Activated CD4-positive, alpha-beta T cell treated with anti-CD3 and anti-CD28 coated beads for 24 hours (primary cell): Measurements from ENCODE around the gene MINDY2.
"Not testable (repeated sequence)": the region's sequence is repeated elsewhere in the genome, so short reads cannot be mapped to it uniquely, and the experiment has no call there.

Source experiments
- DNase-seq, 2 donors: peaks; one replicate each; pipeline ENCODE4 v3.0.0-alpha.2; 2020; ENCODE audit warnings: low read depth in 2 of 2

MINDY2 gene

DNA sequence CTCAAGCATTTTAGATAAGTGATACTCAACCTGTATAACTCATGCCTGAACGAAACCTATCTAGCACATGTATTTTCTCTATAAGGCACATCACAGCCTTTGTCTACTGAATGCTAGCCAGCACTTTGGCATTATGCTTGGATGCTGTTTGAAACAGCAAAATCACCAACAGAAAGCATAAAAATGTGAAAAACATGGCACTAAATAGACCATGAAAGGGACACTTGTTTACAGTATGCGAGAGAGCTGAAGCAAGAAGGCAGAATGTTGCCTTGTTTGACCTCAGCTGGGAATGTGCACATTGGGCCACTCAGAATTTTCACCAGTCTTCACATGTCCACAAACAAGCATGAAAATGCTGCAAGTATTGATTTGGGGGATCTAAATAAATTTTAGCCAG is 59.5 kb downstream of the MINDY2 start:
- no peak for DNase-seq

- not testable (repeated sequence) for DNase-seq
Observed at GRCh38 chr15:58833681-58834426, 62.8 kb downstream of the MINDY2 start.

GRCh38 chr15:58839485-58839884 is 68.4 kb downstream of the MINDY2 start:
- DNase-seq: no peak

- no peak for DNase-seq
Observed at GRCh38 chr15:58840048-58840447, 68.9 kb downstream of the MINDY2 start.

- DNase-seq: no peak
Observed at GRCh38 chr15:58842713-58843396, 71.8 kb downstream of the MINDY2 start.

GRCh38 chr15:58851205-58851604 is 80.1 kb downstream of the MINDY2 start:
- not testable (repeated sequence) for DNase-seq

DNA sequence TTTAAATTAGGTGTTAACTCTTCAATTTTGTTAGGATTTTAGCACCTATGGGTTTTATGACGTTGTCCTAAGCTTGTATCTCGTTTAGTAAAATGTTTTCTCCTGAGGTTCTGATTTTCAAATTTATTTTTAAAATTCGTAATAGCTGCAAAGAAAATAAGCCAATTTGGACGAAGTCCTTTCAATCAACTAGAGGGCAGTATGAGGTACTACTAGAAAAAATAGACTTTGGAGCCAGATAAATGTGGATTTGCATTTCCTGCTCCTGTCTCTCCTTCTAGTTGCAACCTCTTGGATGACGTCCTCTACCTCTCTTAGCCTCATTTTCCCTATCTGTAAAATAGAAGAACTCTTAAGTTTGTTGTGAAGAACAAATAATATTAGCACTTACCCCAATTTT is 81.2 kb downstream of the MINDY2 start:
- no peak for DNase-seq

GRCh38 chr15:58854593-58854992 is 83.5 kb downstream of the MINDY2 start:
- DNase-seq: no peak

- no peak for DNase-seq
Observed at GRCh38 chr15:58856086-58856485, 85.0 kb downstream of the MINDY2 start.

DNA sequence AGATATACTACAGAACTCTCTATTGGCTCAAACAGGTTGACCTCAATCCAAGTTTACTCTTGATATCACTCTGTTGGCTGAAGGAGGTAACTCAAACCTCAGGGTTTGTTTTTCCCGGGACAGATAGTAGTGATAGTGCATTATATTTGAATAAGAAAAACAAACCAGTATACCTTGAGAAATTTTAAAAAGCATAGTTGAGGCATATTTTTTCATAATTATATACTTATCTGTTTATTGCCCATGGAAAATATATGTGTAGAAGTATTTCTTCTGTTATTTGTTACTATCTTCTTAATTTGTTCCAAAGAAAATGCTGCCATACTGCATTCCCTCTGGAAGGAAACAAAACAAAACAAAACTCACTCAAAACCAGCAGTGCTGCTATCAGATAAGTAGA is 85.5 kb downstream of the MINDY2 start:
- DNase-seq: not testable (repeated sequence)

DNA sequence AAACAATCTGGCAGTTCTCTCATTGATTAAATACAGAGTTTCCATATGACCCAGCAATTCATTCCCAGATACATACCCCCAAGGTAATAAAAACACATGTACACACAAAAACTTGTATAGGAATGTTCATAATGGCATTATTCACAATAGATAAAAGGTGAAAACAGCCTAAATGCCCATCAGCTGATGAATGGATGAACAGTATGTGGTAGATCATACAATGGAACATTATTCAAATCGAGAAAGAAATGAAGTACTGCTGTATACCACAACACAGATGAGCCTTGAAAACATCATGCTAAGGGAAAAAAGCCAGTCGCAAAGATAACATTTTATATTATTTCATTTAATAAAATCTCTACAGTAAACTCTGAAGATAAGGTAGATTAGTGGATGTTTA is 91.2 kb downstream of the MINDY2 start:
- DNase-seq: no peak

GRCh38 chr15:58864602-58865424 is 93.7 kb downstream of the MINDY2 start:
- DNase-seq: no peak

DNA sequence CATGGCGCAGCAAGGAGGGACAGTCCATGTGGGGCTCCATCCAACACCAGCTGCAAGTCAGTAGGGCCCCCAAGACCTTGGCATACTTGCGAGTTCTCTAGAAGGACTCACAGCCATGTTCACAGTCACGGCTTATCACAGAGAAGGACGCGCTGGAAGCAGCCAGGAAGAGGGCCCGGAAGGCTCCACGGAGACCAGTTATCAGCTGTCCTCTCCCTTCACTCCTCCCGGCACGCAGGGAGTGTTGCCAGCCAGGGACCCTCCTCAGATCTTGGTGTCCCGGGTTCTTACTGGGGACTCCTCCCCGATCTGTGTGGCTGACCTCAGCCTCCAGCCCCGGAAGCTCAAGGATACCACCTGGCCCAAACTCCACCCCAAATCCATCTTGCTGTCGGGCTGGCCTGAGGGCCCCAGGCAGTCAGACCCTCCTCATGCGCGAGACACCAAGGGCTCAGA is 94.4 kb downstream of the MINDY2 start:
- no peak for DNase-seq

- no peak for DNase-seq
Observed at GRCh38 chr15:58867926-58868325, 96.8 kb downstream of the MINDY2 start.

DNA sequence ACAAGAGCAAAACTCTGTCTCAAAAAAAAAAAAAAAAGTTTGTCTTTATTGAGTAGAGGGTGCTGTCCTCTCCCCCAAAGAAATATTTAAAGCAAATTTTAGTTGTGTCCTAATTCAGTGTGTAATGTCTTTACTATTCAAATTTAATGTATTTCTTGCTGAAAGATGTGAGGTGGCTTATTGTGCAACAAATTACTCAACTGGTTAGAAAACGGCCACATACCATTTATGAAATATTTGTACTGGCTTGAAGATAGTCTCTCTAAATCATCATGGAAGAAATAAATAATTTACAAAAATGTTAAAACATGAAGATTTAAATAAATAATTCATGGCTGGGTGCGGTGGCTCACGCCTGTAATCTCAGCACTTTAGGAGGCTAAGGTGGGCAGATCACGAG is 99.3 kb downstream of the MINDY2 start:
- DNase-seq: no peak

- no peak for DNase-seq
Observed at GRCh38 chr15:58873267-58873666, 102.2 kb downstream of the MINDY2 start.

DNA sequence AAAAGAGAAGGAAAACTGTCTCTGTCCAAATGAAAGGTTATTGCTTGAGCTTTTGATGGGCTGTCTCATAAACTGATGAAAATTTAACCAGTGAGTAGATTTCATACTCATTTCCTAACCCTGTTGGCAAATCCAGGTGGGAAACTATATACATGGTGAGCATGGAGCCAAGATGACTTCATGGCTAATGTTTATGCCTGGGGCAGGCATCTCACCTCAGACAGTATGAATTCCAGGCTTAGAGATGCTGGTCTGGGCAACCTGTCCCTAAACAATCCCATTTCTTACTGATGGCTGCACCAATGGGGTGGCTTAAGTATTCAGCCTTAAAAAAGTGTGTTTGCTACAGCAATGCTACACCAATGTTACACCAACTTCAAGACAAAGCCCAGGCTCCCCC is 104.2 kb downstream of the MINDY2 start:
- DNase-seq: no peak

- no peak for DNase-seq
Observed at GRCh38 chr15:58876306-58877106, 105.4 kb downstream of the MINDY2 start.

DNA sequence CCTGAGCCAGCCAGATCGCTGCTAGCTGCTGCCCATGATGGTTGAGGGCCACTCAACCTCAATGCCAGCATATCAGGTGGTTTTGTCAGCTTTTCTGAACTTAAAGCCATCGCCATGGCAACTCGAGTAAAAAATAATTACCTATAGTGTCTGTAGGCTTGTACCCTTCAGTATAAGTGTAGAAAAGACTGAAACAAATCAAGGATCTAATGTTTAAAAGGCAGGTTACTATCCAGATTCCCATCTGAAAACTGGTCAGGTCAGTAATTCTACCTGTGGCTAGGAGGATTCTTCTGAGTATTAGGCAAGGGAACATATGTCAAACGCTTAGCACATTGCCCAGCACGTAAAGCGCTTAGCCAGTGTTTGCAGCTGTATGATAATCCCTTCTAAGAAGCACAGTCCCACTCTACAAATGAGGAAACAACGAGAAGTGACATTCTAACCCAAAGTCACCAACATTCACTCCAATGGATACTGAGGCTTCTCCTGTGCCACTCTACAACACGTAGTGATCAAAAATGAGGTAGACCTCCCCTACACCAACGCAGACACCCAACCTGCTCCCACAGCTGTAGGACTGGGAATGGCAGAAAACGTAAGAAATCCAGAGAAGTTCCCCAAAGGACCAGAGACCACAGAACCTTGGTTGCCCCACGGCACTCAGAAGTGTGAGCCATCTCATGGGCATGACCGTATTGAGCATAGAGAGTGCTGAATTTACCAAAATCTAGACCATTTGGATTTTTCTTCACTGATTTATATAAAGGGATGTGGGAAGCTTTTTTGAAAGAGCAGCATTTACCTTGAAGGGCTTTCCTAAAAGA is 107.1 kb downstream of the MINDY2 start:
- no peak for DNase-seq

DNA sequence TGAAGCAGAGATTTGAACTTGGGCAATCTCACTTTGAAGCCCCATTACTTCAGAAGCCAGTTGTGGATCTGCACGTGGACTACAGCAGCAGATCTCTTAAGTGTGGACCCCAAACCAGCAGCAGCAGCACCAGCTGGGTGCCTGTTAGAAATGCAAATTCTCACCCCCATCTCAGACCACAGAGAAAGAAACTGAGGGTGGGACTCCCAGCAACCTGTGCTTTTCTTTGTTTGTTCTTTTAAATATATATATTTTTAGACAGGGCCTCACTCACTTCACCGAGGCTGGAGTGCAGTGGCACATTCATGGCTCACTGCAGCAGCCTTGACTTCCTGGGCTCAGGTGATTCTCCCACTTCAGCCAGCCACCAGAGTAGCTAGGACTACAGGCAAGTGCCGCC is 109.2 kb downstream of the MINDY2 start:
- DNase-seq: no peak

GRCh38 chr15:58882243-58882642 is 111.1 kb downstream of the MINDY2 start:
- no peak for DNase-seq
